K562 (cell line): ENCODE results near the gene TMC8. TPM values are rescaled to one million over a fixed set of nuclear protein-coding genes. Genes with fewer than 3 reads are reported as not detected.

Experiments used
- ATAC-seq: fragments of 200-7000 bp; cut with Tn5 transposase; 3 replicates; pipeline ENCODE4 v1.9.1; 2020; ENCODE audit warnings: moderate library complexity
- BruUV-seq: library from RNA; stranded (reverse); fragments of 400-500 nt; replicated peaks from 2 replicates; lab custom pipeline; 2021; lab: Mats Ljungman, UMichigan
- CTCF ChIA-PET: fragments of 300-600 bp; formaldehyde crosslinking; extraction: SDS; loops from one replicate; lab custom pipeline; 2021; ENCODE audit warnings: low intra/inter-chr PET ratio; lab: Yijun Ruan, JAX
- POLR2A ChIA-PET: fragments of 300-600, 350-650 bp; sonication (Branson Sonifier 250); formaldehyde crosslinking; extraction: SDS; loops from one replicate; lab custom pipeline; 2021; ENCODE audit warnings: antibody characterized with exemption, inconsistent platforms; lab: Yijun Ruan, JAX
- DNase-seq, 4 experiments: peaks; one replicate each; pipeline versions ENCODE4 v3.0.0 to v3.0.0-alpha.2; 2011 to 2018; ENCODE audit warnings: low spot score in 3 of 4, mixed read lengths in 3 of 4; ENCODE audit errors: extremely low read depth in 1 of 4
- FAIRE-seq: peaks from 2 replicates; lab custom pipeline; 2011; peaks lifted over from hg19 to GRCh38; lab: Jason Lieb, UNC
- H2AFZ ChIP-seq: 2 replicates; pipeline ENCODE4 v1.6.0; 2011; ENCODE audit warnings: low read depth, low read length, control low read depth, inconsistent platforms
- H3K27ac ChIP-seq: fragments of 200-600 bp; 3 replicates; pipeline ENCODE4 v1.8.0; 2011; ENCODE audit warnings: low read depth, mild to moderate bottlenecking, control low read depth, inconsistent platforms, low read length, moderate library complexity, mixed read lengths; ENCODE audit errors: extremely low read depth
- H3K27me3 ChIP-seq, 2 experiments: fragments of 300-600 bp in 1 of 2; 2 replicates in 1 of 2; 3 replicates in 1 of 2; pipeline versions ENCODE4 v1.6.0 to v1.8.0; 2011; ENCODE audit warnings: inconsistent platforms in 2 of 2, low read length in 2 of 2, mild to moderate bottlenecking in 1 of 2, mixed read lengths in 1 of 2, moderate library complexity in 1 of 2; ENCODE audit not compliant: control insufficient read depth in 2 of 2, insufficient read depth in 2 of 2
- H3K36me3 ChIP-seq: fragments of 300-600 bp; 3 replicates; pipeline ENCODE4 v1.8.0; 2011; ENCODE audit warnings: mild to moderate bottlenecking, low read length, inconsistent platforms; ENCODE audit not compliant: control insufficient read depth, insufficient read depth
- H3K4me1 ChIP-seq, 2 experiments: fragments of 200-600 bp in 1 of 2; replicated peaks in 1 of 2; 2 replicates in 1 of 2; 3 replicates in 1 of 2; pipeline versions ENCODE4 v1.5.1 to v1.8.0; 2011; ENCODE audit warnings: inconsistent platforms in 2 of 2, low read length in 2 of 2, mild to moderate bottlenecking in 1 of 2, mixed read lengths in 1 of 2, moderate library complexity in 1 of 2; ENCODE audit not compliant: control insufficient read depth in 2 of 2, insufficient read depth in 2 of 2
- H3K4me2 ChIP-seq: 2 replicates; pipeline ENCODE4 v1.6.1; 2011; ENCODE audit warnings: low read length, control low read depth, inconsistent platforms, mixed read lengths; ENCODE audit not compliant: insufficient read depth
- H3K4me3 ChIP-seq: fragments of 200-600 bp; sonication (generic), shearing (Covaris generic); 2 replicates; pipeline ENCODE4 v1.5.1; 2016; ENCODE audit warnings: control low read depth, inconsistent platforms
- H3K79me2 ChIP-seq: fragments of 200-600 bp; 3 replicates; pipeline ENCODE4 v1.8.0; 2011; ENCODE audit warnings: low read length, inconsistent platforms; ENCODE audit not compliant: control insufficient read depth, insufficient read depth
- H3K9ac ChIP-seq, 2 experiments: 2 replicates each; pipeline versions ENCODE4 v1.6.0 to v1.6.1; 2011; ENCODE audit warnings: low read depth in 2 of 2, low read length in 2 of 2, control low read depth in 1 of 2, inconsistent platforms in 1 of 2, mild to moderate bottlenecking in 1 of 2, mixed read lengths in 1 of 2; ENCODE audit not compliant: insufficient read depth in 1 of 2
- H3K9me1 ChIP-seq: one replicate; pipeline ENCODE4 v1.6.0; 2011; ENCODE audit warnings: inconsistent platforms, mild to moderate bottlenecking, low read length, moderate library complexity; ENCODE audit not compliant: control insufficient read depth, insufficient read depth
- H3K9me3 ChIP-seq: replicated peaks from 2 replicates; pipeline ENCODE4 v1.5.1; 2011; ENCODE audit warnings: low read depth, low read length, inconsistent platforms; ENCODE audit not compliant: control insufficient read depth, insufficient read depth
- H4K20me1 ChIP-seq: replicated peaks from 2 replicates; pipeline ENCODE4 v1.6.1; 2011; ENCODE audit warnings: low read length, inconsistent platforms, mixed read lengths; ENCODE audit not compliant: control insufficient read depth, insufficient read depth
- BACH1 ChIP-seq: fragments of 200-800 bp; sonication (Bioruptor generic); IDR thresholded peaks from 2 replicates; pipeline ENCODE4 v1.6.1; 2016; ENCODE audit warnings: missing genetic modification characterization, missing compliant biosample characterization
- DACH1 ChIP-seq: fragments of 450-650 bp; IDR thresholded peaks from 2 replicates; pipeline ENCODE4 v1.6.1; 2018; ENCODE audit not compliant: partially characterized antibody
- POLR2G ChIP-seq: fragments of 200-400 bp; formaldehyde crosslinking; IDR thresholded peaks from 2 replicates; pipeline ENCODE4 v1.6.1; 2017; ENCODE audit warnings: low read depth, mild to moderate bottlenecking, antibody characterized with exemption, low read length, moderate library complexity
- SNRNP70 ChIP-seq: fragments of 200-400 bp; formaldehyde crosslinking; optimal IDR thresholded peaks from 2 replicates; pipeline ENCODE3; 2017; ENCODE audit warnings: low read depth, low read length
- SUPT5H ChIP-seq: fragments of 450-650 bp; IDR thresholded peaks from 2 replicates; pipeline ENCODE4 v1.6.1; 2016
- ZNF134 ChIP-seq: fragments of 250-450 bp; sonication (Bioruptor Pico); conservative IDR thresholded peaks from 2 replicates; pipeline ENCODE4 v1.4.0; 2020
- whole genome bisulfite sequencing: fragments of 100-300 bp; shearing (Covaris generic); methylation state at CpG from one replicate; pipeline ENCODE4 v1.1.6; 2016; ENCODE audit warnings: low coverage, mixed read lengths; ENCODE audit not compliant: insufficient coverage; ENCODE audit errors: missing lambda C conversion rate; 5-methylcytosine and 5-hydroxymethylcytosine counted together
- in situ Hi-C: fragments of 300-500 bp; cut with MboI; formaldehyde crosslinking; loops from 4 replicates; pipeline ENCODE4 v1.15.0; 2018; ENCODE audit warnings: inconsistent platforms, mixed read lengths
- intact Hi-C: fragments of 100-400 bp; cut with micrococcal nuclease; formaldehyde crosslinking; loops from 2 replicates; pipeline ENCODE4 v1.14.2; 2022
- polyA plus RNA-seq, 8 experiments: library from polyadenylated mRNA; depleted of rRNA in 4 of 8; stranded (reverse) in 5 of 8; unstranded in 3 of 8; fragments of >200 nt; fragmentation: Nextera tagmentation in 2 of 8; fragmentation: Illumina TruSeq in 1 of 8; extraction: Ambion mirVana in 2 of 8; extraction: Trizol in 1 of 8; gene quantifications; 2 replicates each; pipeline versions ENCODE4 v1.2.1 to v1.2.3, GENCODE V29; 2011 to 2014; ENCODE audit warnings: inconsistent platforms in 1 of 8, missing spikeins in 1 of 8
- total RNA-seq, 7 experiments: library from RNA; depleted of rRNA in 6 of 7; stranded (reverse); fragments of >200 nt in 6 of 7; fragmentation: Illumina TruSeq in 2 of 7; extraction: Trizol in 2 of 7; gene quantifications; 2 replicates each; pipeline versions ENCODE4 v1.2.1 to v1.2.3, GENCODE V29; 2011 to 2021; ENCODE audit warnings: low replicate concordance in 1 of 7
- TF ChIP-seq, protein P1 (sequence below): fragments of 450-650 bp; IDR thresholded peaks from one replicate; pipeline ENCODE4 v1.6.1; 2018; ENCODE audit warnings: mild to moderate bottlenecking, moderate library complexity; ENCODE audit not compliant: partially characterized antibody
- TF ChIP-seq, protein P2 (sequence below): fragments of 250-450 bp; sonication (Bioruptor Pico); IDR thresholded peaks from 2 replicates; pipeline ENCODE4 v1.8.0; 2022; ENCODE audit warnings: moderate library complexity, mild to moderate bottlenecking, inconsistent platforms
- TF ChIP-seq, protein P3 (sequence below): fragments of 450-650 bp; IDR thresholded peaks from 2 replicates; pipeline ENCODE4 v1.6.1; 2018; ENCODE audit not compliant: partially characterized antibody

TMC8 gene
- total and polyA plus RNA-seq, 9 of the 15 experiments (the other 6 are each of a cell fraction or from before 2014, with no cell fraction given) = 0.13 to 10.9 (median 2.8) TPM

DNA sequence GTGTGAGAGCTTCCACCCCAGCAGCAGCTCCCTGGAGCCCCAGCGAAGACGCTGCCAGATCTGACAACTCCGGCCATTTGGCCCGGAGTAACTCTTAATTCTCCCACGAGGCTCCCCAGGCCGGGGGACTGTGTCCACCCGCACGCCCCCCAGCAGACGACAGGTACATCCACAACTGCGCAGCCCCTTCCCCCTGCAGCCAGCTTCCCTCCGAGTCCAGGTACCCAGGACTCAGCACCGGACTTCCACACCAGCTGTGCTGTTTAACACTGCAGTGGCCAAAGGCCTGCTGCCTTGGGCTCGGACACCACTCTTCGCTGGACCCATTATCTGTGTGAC, 45.0 kb downstream of the TMC8 start (continued):
- TF ChIP-seq, protein P1, sequence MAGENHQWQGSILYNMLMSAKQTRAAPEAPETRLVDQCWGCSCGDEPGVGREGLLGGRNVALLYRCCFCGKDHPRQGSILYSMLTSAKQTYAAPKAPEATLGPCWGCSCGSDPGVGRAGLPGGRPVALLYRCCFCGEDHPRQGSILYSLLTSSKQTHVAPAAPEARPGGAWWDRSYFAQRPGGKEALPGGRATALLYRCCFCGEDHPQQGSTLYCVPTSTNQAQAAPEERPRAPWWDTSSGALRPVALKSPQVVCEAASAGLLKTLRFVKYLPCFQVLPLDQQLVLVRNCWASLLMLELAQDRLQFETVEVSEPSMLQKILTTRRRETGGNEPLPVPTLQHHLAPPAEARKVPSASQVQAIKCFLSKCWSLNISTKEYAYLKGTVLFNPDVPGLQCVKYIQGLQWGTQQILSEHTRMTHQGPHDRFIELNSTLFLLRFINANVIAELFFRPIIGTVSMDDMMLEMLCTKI = no peak
- TF ChIP-seq DACH1 = no peak
- TF ChIP-seq BACH1 (tag) = no peak
- 0 out of 2 replicates have a peak, but pooled peaks have one; percentile 29 for TF ChIP-seq SUPT5H
- peak; percentile 65 for TF ChIP-seq POLR2G
- no peak for TF ChIP-seq SNRNP70
- TF ChIP-seq, protein P2, sequence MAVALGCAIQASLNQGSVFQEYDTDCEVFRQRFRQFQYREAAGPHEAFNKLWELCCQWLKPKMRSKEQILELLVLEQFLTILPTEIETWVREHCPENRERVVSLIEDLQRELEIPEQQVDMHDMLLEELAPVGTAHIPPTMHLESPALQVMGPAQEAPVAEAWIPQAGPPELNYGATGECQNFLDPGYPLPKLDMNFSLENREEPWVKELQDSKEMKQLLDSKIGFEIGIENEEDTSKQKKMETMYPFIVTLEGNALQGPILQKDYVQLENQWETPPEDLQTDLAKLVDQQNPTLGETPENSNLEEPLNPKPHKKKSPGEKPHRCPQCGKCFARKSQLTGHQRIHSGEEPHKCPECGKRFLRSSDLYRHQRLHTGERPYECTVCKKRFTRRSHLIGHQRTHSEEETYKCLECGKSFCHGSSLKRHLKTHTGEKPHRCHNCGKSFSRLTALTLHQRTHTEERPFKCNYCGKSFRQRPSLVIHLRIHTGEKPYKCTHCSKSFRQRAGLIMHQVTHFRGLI (CRISPR knock-in tag) = no peak
- TF ChIP-seq ZNF134 = no peak

DNA sequence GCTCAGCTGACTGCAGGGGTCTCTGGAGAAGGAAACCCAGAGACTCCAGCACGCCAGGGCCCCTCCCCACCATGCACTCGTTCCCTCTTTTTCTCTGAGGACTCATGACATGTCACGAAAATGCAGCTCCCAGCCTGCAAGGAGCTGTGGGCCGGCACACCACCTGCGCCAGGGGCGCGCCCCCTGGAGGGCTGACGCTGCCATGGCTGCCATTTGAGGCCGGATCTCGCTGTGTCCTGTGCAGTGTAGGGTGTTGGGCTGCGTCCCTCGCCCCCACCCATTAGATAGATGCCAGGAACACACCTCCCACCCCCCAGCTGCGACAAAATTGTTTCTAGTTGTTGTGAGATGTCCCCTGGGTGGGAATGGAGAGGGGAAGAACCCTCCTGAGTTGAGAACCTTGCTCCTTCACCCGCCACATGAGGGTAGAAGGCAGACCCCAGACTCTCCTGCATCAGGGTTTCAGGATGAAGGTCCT, 46.0 kb downstream of the TMC8 start:
- H3K9ac ChIP-seq = peak overlapping the region in 1 of 2 experiments; percentile 26; a peak in 1 of 4 replicates
- H3K36me3 ChIP-seq = peaks cover 95% of the 10 kb centered on the region; the same call in 2 of the 3 replicates
- ChIA-PET POLR2A (interaction anchor here (0.6 to 3.7 kb wide), 12 partner anchors 8 to 137 kb away, joined by 3 to 27 read pairs (median 5); partner anchors contain the start of genes AFMID, TK1 and TMC6), CTCF (interaction anchor here (0.7 to 2.6 kb wide), 4 partner anchors 62 to 157 kb away, joined by 3 to 34 read pairs (median 4); no protein-coding TSS in a partner anchor)
- peaks cover 4% of the 10 kb centered on the region; the same call in 1 of the 3 replicates for H3K79me2 ChIP-seq
- no peaks in the 10 kb centered on the region for H3K9me1 ChIP-seq
- in situ Hi-C loops (no loop called here), intact Hi-C loops (loop anchor here (1.0 to 5.0 kb wide), 2 partner anchors 34 to 64 kb away; no protein-coding TSS in a partner anchor)
- FAIRE-seq = peak; percentile 85
- H3K4me1 ChIP-seq = peaks cover 7 to 43% of the 10 kb centered on the region in 2 experiments
- H3K4me2 ChIP-seq = no peak overlapping the region
- no peaks in the 10 kb centered on the region for H3K27me3 ChIP-seq
- peak; percentile 71 to 86 (median 76) for DNase-seq
- ATAC-seq = peak; percentile 90
- H2AFZ ChIP-seq = no peak overlapping the region
- no peaks in the 10 kb centered on the region for H3K9me3 ChIP-seq
- no TSS peak for BruUV-seq
- peaks cover 8% of the 10 kb centered on the region; the same call in 1 of the 2 replicates for H4K20me1 ChIP-seq
- H3K4me3 ChIP-seq = no peak overlapping the region
- WGBS = 6% methylated on average over 12 of the region's 14 CpGs
- peak overlapping the region; percentile 31; the same call in 1 of the 3 replicates for H3K27ac ChIP-seq
- TF ChIP-seq, protein P3, sequence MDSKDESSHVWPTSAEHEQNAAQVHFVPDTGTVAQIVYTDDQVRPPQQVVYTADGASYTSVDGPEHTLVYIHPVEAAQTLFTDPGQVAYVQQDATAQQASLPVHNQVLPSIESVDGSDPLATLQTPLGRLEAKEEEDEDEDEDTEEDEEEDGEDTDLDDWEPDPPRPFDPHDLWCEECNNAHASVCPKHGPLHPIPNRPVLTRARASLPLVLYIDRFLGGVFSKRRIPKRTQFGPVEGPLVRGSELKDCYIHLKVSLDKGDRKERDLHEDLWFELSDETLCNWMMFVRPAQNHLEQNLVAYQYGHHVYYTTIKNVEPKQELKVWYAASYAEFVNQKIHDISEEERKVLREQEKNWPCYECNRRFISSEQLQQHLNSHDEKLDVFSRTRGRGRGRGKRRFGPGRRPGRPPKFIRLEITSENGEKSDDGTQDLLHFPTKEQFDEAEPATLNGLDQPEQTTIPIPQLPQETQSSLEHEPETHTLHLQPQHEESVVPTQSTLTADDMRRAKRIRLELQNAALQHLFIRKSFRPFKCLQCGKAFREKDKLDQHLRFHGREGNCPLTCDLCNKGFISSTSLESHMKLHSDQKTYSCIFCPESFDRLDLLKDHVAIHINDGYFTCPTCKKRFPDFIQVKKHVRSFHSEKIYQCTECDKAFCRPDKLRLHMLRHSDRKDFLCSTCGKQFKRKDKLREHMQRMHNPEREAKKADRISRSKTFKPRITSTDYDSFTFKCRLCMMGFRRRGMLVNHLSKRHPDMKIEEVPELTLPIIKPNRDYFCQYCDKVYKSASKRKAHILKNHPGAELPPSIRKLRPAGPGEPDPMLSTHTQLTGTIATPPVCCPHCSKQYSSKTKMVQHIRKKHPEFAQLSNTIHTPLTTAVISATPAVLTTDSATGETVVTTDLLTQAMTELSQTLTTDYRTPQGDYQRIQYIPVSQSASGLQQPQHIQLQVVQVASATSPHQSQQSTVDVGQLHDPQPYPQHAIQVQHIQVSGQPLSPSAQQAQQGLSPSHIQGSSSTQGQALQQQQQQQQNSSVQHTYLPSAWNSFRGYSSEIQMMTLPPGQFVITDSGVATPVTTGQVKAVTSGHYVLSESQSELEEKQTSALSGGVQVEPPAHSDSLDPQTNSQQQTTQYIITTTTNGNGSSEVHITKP = peak; percentile 16
